ENCODE measurements around the gene PIK3AP1. TPM values are rescaled to one million over a fixed set of nuclear protein-coding genes. Genes with fewer than 3 reads are reported as not detected.
A peak's percentile ranks its signal among the peaks of the same experiment; 100 is the strongest.

Gene PIK3AP1
- total RNA-seq, 1 experiment from 2014 or later, result 1.7 TPM

GRCh38 chr10:96684826-96685225, 35.5 kb downstream of the PIK3AP1 start:
- CTCF ChIA-PET, result no interaction called here
- no TSS peak for BruUV-seq (replicated peaks)

DNA sequence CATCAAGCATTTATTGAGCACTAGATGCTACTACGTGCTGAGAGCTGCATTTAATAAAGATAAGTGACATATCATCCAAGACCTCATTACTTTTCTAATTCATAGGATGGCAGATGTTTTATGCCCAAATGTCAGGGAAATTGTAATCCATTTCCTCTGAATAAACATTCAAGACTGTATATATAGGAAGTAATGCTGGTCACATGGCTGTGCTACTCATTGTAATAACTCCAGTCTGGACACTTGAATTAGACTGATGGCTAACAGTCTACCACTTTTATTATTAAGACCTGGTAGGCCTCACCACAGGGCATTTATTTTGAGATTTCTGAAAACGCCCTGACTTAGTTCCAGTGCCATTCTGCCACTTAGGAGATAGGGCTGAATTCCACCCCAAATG, 36.6 kb downstream of the PIK3AP1 start:
- TF ChIP-seq, protein P1, sequence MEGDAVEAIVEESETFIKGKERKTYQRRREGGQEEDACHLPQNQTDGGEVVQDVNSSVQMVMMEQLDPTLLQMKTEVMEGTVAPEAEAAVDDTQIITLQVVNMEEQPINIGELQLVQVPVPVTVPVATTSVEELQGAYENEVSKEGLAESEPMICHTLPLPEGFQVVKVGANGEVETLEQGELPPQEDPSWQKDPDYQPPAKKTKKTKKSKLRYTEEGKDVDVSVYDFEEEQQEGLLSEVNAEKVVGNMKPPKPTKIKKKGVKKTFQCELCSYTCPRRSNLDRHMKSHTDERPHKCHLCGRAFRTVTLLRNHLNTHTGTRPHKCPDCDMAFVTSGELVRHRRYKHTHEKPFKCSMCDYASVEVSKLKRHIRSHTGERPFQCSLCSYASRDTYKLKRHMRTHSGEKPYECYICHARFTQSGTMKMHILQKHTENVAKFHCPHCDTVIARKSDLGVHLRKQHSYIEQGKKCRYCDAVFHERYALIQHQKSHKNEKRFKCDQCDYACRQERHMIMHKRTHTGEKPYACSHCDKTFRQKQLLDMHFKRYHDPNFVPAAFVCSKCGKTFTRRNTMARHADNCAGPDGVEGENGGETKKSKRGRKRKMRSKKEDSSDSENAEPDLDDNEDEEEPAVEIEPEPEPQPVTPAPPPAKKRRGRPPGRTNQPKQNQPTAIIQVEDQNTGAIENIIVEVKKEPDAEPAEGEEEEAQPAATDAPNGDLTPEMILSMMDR (conservative IDR thresholded peaks at IDR 0.05), result no peak
- no peak for TF ChIP-seq EZH2 (IDR thresholded peaks at IDR 0.05; ENCODE audit: low read depth)
- H3F3A ChIP-seq (ENCODE audit: insufficient read depth, low read depth), result no peaks in the 10 kb centered on the region
- DNase-seq, result no peak
- no TSS peak for BruUV-seq (replicated peaks)
- no peaks in the 10 kb centered on the region for H3K36me3 ChIP-seq (ENCODE audit: low read depth)
- intact Hi-C loops (cut with micrococcal nuclease; ENCODE audit: unreplicated experiment), result no loop called here
- ChIA-PET POLR2A (ENCODE audit: unreplicated experiment) (no interaction called here), CTCF (no interaction called here)
- no peaks in the 10 kb centered on the region for H3K9me3 ChIP-seq (ENCODE audit: insufficient read depth, low read depth)
- H4K20me1 ChIP-seq (ENCODE audit: insufficient read depth), result no peaks in the 10 kb centered on the region
- H3K27me3 ChIP-seq (ENCODE audit: insufficient read depth, low read depth), result no peaks in the 10 kb centered on the region
- no peak overlapping the region for H3K4me2 ChIP-seq
- H3K27ac ChIP-seq, result no peak overlapping the region
- H3K79me2 ChIP-seq (ENCODE audit: low read depth), result no peaks in the 10 kb centered on the region
- no peaks in the 10 kb centered on the region for H3K9me2 ChIP-seq (ENCODE audit: insufficient read depth)
- H3K4me3 ChIP-seq, result no peak overlapping the region
- H3K4me1 ChIP-seq (replicated peaks; ENCODE audit: insufficient read depth), result no peaks in the 10 kb centered on the region
- H2AFZ ChIP-seq, result no peak overlapping the region

More at GRCh38 chr10:96684826-96685225, 35.5 kb downstream of the PIK3AP1 start:
- H3K4me1 ChIP-seq (replicated peaks; ENCODE audit: insufficient read depth), result no peaks in the 10 kb centered on the region
- TF ChIP-seq, protein P1 (conservative IDR thresholded peaks at IDR 0.05), result no peak
- TF ChIP-seq EZH2 (IDR thresholded peaks at IDR 0.05; ENCODE audit: low read depth), result no peak
- H3K4me3 ChIP-seq, result no peak overlapping the region
- POLR2A ChIA-PET (ENCODE audit: unreplicated experiment), result no interaction called here
- no peaks in the 10 kb centered on the region for H3K27me3 ChIP-seq (ENCODE audit: insufficient read depth, low read depth)
- H3K79me2 ChIP-seq (ENCODE audit: low read depth), result no peaks in the 10 kb centered on the region
- intact Hi-C loops (cut with micrococcal nuclease; ENCODE audit: unreplicated experiment), result no loop called here
- H3K4me2 ChIP-seq, result no peak overlapping the region
- H3K27ac ChIP-seq, result no peak overlapping the region
- no peak overlapping the region for H2AFZ ChIP-seq
- no peaks in the 10 kb centered on the region for H4K20me1 ChIP-seq (ENCODE audit: insufficient read depth)
- no peaks in the 10 kb centered on the region for H3K9me2 ChIP-seq (ENCODE audit: insufficient read depth)
- no peaks in the 10 kb centered on the region for H3K9me3 ChIP-seq (ENCODE audit: insufficient read depth, low read depth)
- H3K36me3 ChIP-seq (ENCODE audit: low read depth), result no peaks in the 10 kb centered on the region
- no peak for DNase-seq
- no peaks in the 10 kb centered on the region for H3F3A ChIP-seq (ENCODE audit: insufficient read depth, low read depth)

GRCh38 chr10:96683065-96683464, 37.2 kb downstream of the PIK3AP1 start:
- no peak overlapping the region for H2AFZ ChIP-seq
- no peaks in the 10 kb centered on the region for H3K4me1 ChIP-seq (replicated peaks; ENCODE audit: insufficient read depth)
- POLR2A ChIA-PET (ENCODE audit: unreplicated experiment), result no interaction called here
- BruUV-seq (replicated peaks), result no TSS peak
- H3K27me3 ChIP-seq (ENCODE audit: insufficient read depth, low read depth), result no peaks in the 10 kb centered on the region
- no peaks in the 10 kb centered on the region for H3K36me3 ChIP-seq (ENCODE audit: low read depth)
- H3K79me2 ChIP-seq (ENCODE audit: low read depth), result no peaks in the 10 kb centered on the region
- no peaks in the 10 kb centered on the region for H3K9me3 ChIP-seq (ENCODE audit: insufficient read depth, low read depth)
- CTCF ChIA-PET, result no interaction called here
- H3K4me2 ChIP-seq, result no peak overlapping the region
- H3K4me3 ChIP-seq, result no peak overlapping the region
- H3F3A ChIP-seq (ENCODE audit: insufficient read depth, low read depth), result no peaks in the 10 kb centered on the region
- peak in 1 of 2 experiments; percentile 35 for DNase-seq
- H3K9me2 ChIP-seq (ENCODE audit: insufficient read depth), result no peaks in the 10 kb centered on the region
- no peaks in the 10 kb centered on the region for H4K20me1 ChIP-seq (ENCODE audit: insufficient read depth)
- intact Hi-C loops (cut with micrococcal nuclease; ENCODE audit: unreplicated experiment), result no loop called here
- no peak for TF ChIP-seq EZH2 (IDR thresholded peaks at IDR 0.05; ENCODE audit: low read depth)
- TF ChIP-seq, protein P1 (conservative IDR thresholded peaks at IDR 0.05), result no peak
- no peak overlapping the region for H3K27ac ChIP-seq
